Gastrocnemius medialis (tissue), 4 donors: ENCODE measurements around the gene COL23A1. TPM values are rescaled to one million over a fixed set of nuclear protein-coding genes. Genes with fewer than 3 reads are reported as not detected.

Experiments
- ATAC-seq, 2 donors: fragments of 150-250 bp; one replicate each; pipeline ENCODE4 v1.9.1; 2016
- DNase-seq, 2 donors: peaks; one replicate each; pipeline ENCODE4 v3.0.0-alpha.2; 2019
- H3K27ac ChIP-seq, 4 donors: fragments of 200-600 bp; sonication (generic); 1 replicate in 1 of 4; 2 replicates in 3 of 4; pipeline ENCODE4 v1.5.1; 2016 to 2018; ENCODE audit warnings: mild to moderate bottlenecking in 2 of 4, moderate library complexity in 1 of 4
- H3K27me3 ChIP-seq, 3 donors: fragments of 200-600 bp; sonication (generic) in 2 of 3; 1 replicate in 1 of 3; 2 replicates in 2 of 3; pipeline versions ENCODE4 v1.5.1 to v1.6.0; 2016 to 2019; ENCODE audit warnings: mild to moderate bottlenecking in 1 of 3, moderate library complexity in 1 of 3
- H3K36me3 ChIP-seq, 2 donors: fragments of 200-600 bp; sonication (generic) in 1 of 2; one replicate each; pipeline ENCODE4 v1.5.1; 2017 to 2018
- H3K4me1 ChIP-seq, 2 donors: fragments of 200-600 bp; sonication (generic) in 1 of 2; one replicate each; pipeline ENCODE4 v1.5.1; 2016 to 2017; ENCODE audit warnings: mild to moderate bottlenecking in 2 of 2
- H3K4me3 ChIP-seq, 4 donors: fragments of 200-600 bp; sonication (generic) in 3 of 4; 1 replicate in 1 of 4; 2 replicates in 3 of 4; pipeline ENCODE4 v1.5.1; 2016 to 2019; ENCODE audit warnings: mild to moderate bottlenecking in 2 of 4
- H3K9me3 ChIP-seq, 3 donors: fragments of 200-600 bp; sonication (generic) in 2 of 3; 1 replicate in 1 of 3; 2 replicates in 2 of 3; pipeline ENCODE4 v1.5.1; 2016 to 2019
- POLR2A ChIP-seq, 2 donors: fragments of 450-650 bp; IDR thresholded peaks; one replicate each; pipeline ENCODE4 v1.6.1; 2017; ENCODE audit warnings: antibody characterized with exemption in 2 of 2, mild to moderate bottlenecking in 2 of 2, moderate library complexity in 2 of 2
- in situ Hi-C, 4 donors: fragments of 200-750 bp; cut with MboI; loops; one replicate each; pipeline versions ENCODE4 v1.15.0 to v1.8.0; 2017; ENCODE audit warnings: low sequenced_read_pairs in 4 of 4
- intact Hi-C: fragments of 100-400 bp; cut with DNase I; formaldehyde crosslinking; loops from one replicate; pipeline ENCODE4 v1.15.1; 2023; ENCODE audit warnings: low total_unique reads
- total RNA-seq, 4 donors: library from RNA; depleted of rRNA; stranded (reverse); fragments of >200 nt; gene quantifications; one replicate each; pipeline versions ENCODE4 v1.1.0 to v1.2.3, GENCODE V29; 2016
- TF ChIP-seq, protein P1 (sequence below), 5 experiments: fragments of 450-650 bp in 3 of 5; fragments of 200-600 bp in 2 of 5; sonication (generic) in 2 of 5; IDR thresholded peaks in 4 of 5; conservative IDR thresholded peaks in 1 of 5; 1 replicate in 4 of 5; 2 replicates in 1 of 5; pipeline ENCODE4 v1.5.1; 2016 to 2019; ENCODE audit warnings: antibody characterized with exemption in 5 of 5, mild to moderate bottlenecking in 3 of 5, moderate library complexity in 3 of 5

The COL23A1 gene
- total RNA-seq, 4 donors from 2014 or later, result 0.62 to 1.1 (median 0.97) TPM; not detected in 1

- H3K4me1 ChIP-seq, result no peaks in the 10 kb centered on the region
- no peaks in the 10 kb centered on the region for H3K9me3 ChIP-seq
- in situ Hi-C loops, result no loop called here
- no peak for DNase-seq
- TF ChIP-seq, protein P1, sequence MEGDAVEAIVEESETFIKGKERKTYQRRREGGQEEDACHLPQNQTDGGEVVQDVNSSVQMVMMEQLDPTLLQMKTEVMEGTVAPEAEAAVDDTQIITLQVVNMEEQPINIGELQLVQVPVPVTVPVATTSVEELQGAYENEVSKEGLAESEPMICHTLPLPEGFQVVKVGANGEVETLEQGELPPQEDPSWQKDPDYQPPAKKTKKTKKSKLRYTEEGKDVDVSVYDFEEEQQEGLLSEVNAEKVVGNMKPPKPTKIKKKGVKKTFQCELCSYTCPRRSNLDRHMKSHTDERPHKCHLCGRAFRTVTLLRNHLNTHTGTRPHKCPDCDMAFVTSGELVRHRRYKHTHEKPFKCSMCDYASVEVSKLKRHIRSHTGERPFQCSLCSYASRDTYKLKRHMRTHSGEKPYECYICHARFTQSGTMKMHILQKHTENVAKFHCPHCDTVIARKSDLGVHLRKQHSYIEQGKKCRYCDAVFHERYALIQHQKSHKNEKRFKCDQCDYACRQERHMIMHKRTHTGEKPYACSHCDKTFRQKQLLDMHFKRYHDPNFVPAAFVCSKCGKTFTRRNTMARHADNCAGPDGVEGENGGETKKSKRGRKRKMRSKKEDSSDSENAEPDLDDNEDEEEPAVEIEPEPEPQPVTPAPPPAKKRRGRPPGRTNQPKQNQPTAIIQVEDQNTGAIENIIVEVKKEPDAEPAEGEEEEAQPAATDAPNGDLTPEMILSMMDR (IDR thresholded peaks at IDR 0.05 in 4 of 5, conservative IDR thresholded peaks at IDR 0.05 in 1 of 5), result no peak
- no peak for TF ChIP-seq POLR2A (IDR thresholded peaks at IDR 0.05)
- intact Hi-C loops, result no loop called here
- H3K27ac ChIP-seq, result no peak overlapping the region
- H3K27me3 ChIP-seq, result no peaks in the 10 kb centered on the region
- H3K4me3 ChIP-seq, result no peak overlapping the region
- H3K36me3 ChIP-seq, result no peaks in the 10 kb centered on the region
- no peak for ATAC-seq
Measured at GRCh38 chr5:178416206-178416882, 173.8 kb downstream of the COL23A1 start.

DNA sequence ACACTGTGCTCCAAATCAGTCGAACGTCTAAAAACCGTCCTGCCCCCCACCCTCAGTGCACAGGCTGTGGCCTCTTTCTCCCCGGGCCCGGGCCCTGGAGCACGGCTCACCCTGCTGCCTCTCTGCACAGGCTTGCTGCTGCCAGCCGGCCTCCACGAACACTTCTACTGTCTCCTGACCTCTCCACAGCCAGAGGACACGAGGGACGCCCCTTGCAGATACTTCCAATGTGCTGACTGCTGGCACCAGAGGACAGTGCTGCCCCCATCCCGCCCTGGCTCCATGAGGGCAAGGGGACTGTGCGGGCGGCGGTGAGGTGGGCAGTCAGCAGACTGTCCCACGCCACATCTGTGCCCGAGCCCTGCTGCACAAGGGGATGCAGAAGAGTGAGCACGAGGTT lies 174.8 kb downstream of the COL23A1 start:
- H3K9me3 ChIP-seq, result no peaks in the 10 kb centered on the region
- TF ChIP-seq POLR2A (IDR thresholded peaks at IDR 0.05), result no peak
- TF ChIP-seq, protein P1 (IDR thresholded peaks at IDR 0.05 in 4 of 5, conservative IDR thresholded peaks at IDR 0.05 in 1 of 5), result no peak
- H3K4me3 ChIP-seq, result no peak overlapping the region
- in situ Hi-C loops (no loop called here), intact Hi-C loops (no loop called here)
- H3K27me3 ChIP-seq, result no peaks in the 10 kb centered on the region
- ATAC-seq (no peak), DNase-seq (no peak)
- no peak overlapping the region for H3K27ac ChIP-seq
- no peaks in the 10 kb centered on the region for H3K4me1 ChIP-seq
- H3K36me3 ChIP-seq, result no peaks in the 10 kb centered on the region

DNA sequence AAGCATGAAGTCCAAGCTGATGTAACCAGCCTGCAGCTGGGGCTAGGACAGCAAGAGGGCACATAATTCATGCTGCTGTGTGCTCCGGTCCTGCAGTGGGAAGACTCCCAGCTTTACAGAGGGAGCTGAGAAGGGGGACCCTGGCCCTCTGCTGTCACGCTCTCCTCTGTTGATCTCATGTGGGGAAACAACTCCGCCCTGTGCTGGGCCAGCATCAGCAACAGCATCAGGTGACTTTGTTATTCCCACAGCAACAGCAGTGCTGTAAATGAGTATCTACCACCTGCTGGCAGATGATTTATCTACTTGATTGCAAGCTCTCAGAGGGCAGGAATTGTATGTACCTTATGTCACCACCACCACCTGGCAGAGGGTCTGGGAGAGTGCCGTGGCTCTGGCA lies 176.2 kb downstream of the COL23A1 start:
- in situ Hi-C loops (no loop called here), intact Hi-C loops (no loop called here)
- Histone ChIP-seq H3K4me1 (no peaks in the 10 kb centered on the region), H3K9me3 (no peaks in the 10 kb centered on the region), H3K27ac (no peak overlapping the region), H3K27me3 (no peaks in the 10 kb centered on the region), H3K36me3 (no peaks in the 10 kb centered on the region), H3K4me3 (no peak overlapping the region)
- DNase-seq (no peak), ATAC-seq (peak in 1 of 2 donors; percentile 72)
- TF ChIP-seq POLR2A (IDR thresholded peaks at IDR 0.05), result no peak
- TF ChIP-seq, protein P1 (IDR thresholded peaks at IDR 0.05 in 4 of 5, conservative IDR thresholded peaks at IDR 0.05 in 1 of 5), result no peak

GRCh38 chr5:178411083-178411482 lies 179.1 kb downstream of the COL23A1 start:
- Histone ChIP-seq H3K36me3 (no peaks in the 10 kb centered on the region), H3K9me3 (no peaks in the 10 kb centered on the region), H3K4me1 (no peaks in the 10 kb centered on the region), H3K27me3 (no peaks in the 10 kb centered on the region), H3K4me3 (no peak overlapping the region), H3K27ac (no peak overlapping the region)
- in situ Hi-C loops, result no loop called here
- intact Hi-C loops, result no loop called here
- TF ChIP-seq, protein P1 (IDR thresholded peaks at IDR 0.05 in 4 of 5, conservative IDR thresholded peaks at IDR 0.05 in 1 of 5), result no peak
- TF ChIP-seq POLR2A (IDR thresholded peaks at IDR 0.05), result no peak
- ATAC-seq, result no peak
- no peak for DNase-seq

- in situ Hi-C loops (no loop called here), intact Hi-C loops (no loop called here)
Measured at GRCh38 chr5:178407646-178408045, 182.5 kb downstream of the COL23A1 start.

More at GRCh38 chr5:178407646-178408045, 182.5 kb downstream of the COL23A1 start:
- no peaks in the 10 kb centered on the region for H3K4me1 ChIP-seq
- TF ChIP-seq, protein P1 (IDR thresholded peaks at IDR 0.05 in 4 of 5, conservative IDR thresholded peaks at IDR 0.05 in 1 of 5), result no peak
- TF ChIP-seq POLR2A (IDR thresholded peaks at IDR 0.05), result no peak
- no peak overlapping the region for H3K27ac ChIP-seq
- DNase-seq, result no peak
- H3K27me3 ChIP-seq, result no peaks in the 10 kb centered on the region
- H3K9me3 ChIP-seq, result no peaks in the 10 kb centered on the region
- no peaks in the 10 kb centered on the region for H3K36me3 ChIP-seq
- no peak for ATAC-seq
- H3K4me3 ChIP-seq, result no peak overlapping the region
